ENCODE measurements around the gene PHETA1. TPM values are rescaled to one million over a fixed set of nuclear protein-coding genes. Genes with fewer than 3 reads are reported as not detected.
A peak's percentile ranks its signal among the peaks of the same experiment; 100 is the strongest.

PHETA1 gene
- total and polyA plus RNA-seq, 2 of the 13 experiments (the other 11 are each of a cell fraction or from before 2014, with no cell fraction given) = 11.3 to 20.8 TPM

- TF ChIP-seq KDM5B (CRISPR knock-in tag; IDR thresholded peaks at IDR 0.05; ENCODE audit: borderline replicate concordance) (no peak; the same call in 1 of the 2 replicates), ZNF570 (CRISPR knock-in tag; IDR thresholded peaks at IDR 0.05; ENCODE audit: borderline replicate concordance) (no peak), NR0B2 (CRISPR knock-in tag; IDR thresholded peaks at IDR 0.05) (no peak), SMC3 (IDR thresholded peaks at IDR 0.05; ENCODE audit: low read length) (peak; percentile 56; the same call in 1 of the 2 replicates), GABPB1 (CRISPR knock-in tag; IDR thresholded peaks at IDR 0.05) (peak; percentile 47; the same call in 1 of the 2 replicates), ZSCAN9 (CRISPR knock-in tag; IDR thresholded peaks at IDR 0.05; ENCODE audit: borderline replicate concordance) (peak; percentile 58; the same call in 1 of the 2 replicates), ZNF350 (CRISPR knock-in tag; IDR thresholded peaks at IDR 0.05; ENCODE audit: borderline replicate concordance, low read depth) (peak; percentile 77; the same call in 1 of the 2 replicates), NCOR1 (IDR thresholded peaks at IDR 0.05; ENCODE audit: borderline replicate concordance, low read length) (no peak), ZNF768 (CRISPR knock-in tag; IDR thresholded peaks at IDR 0.05) (peak; percentile 98), PHF8 (CRISPR knock-in tag; IDR thresholded peaks at IDR 0.05) (peak; percentile 44; the same call in 1 of the 2 replicates), ZNF878 (CRISPR knock-in tag; IDR thresholded peaks at IDR 0.05) (0 out of 2 replicates have a peak, but pooled peaks have one; percentile 33), FOXC1 (CRISPR knock-in tag; IDR thresholded peaks at IDR 0.05; ENCODE audit: borderline replicate concordance) (no peak), ZNF414 (CRISPR knock-in tag; IDR thresholded peaks at IDR 0.05) (0 out of 2 replicates have a peak, but pooled peaks have one; percentile 46), YY1 (IDR thresholded peaks at IDR 0.05; ENCODE audit: insufficient read depth, insufficient replicate concordance, low read depth, low read length) (peak; percentile 61), REPIN1 (CRISPR knock-in tag; IDR thresholded peaks at IDR 0.05; ENCODE audit: borderline replicate concordance, low read depth) (peak; percentile 78; the same call in 1 of the 2 replicates), MAZ (IDR thresholded peaks at IDR 0.05; ENCODE audit: borderline replicate concordance, low read depth, low read length) (no peak), MAZ (CRISPR knock-in tag; IDR thresholded peaks at IDR 0.05; ENCODE audit: low read depth) (peak; percentile 46; the same call in 1 of the 2 replicates), ZBTB37 (CRISPR knock-in tag; IDR thresholded peaks at IDR 0.05) (no peak), ADNP (CRISPR knock-in tag; IDR thresholded peaks at IDR 0.05) (no peak), SCMH1 (CRISPR knock-in tag; IDR thresholded peaks at IDR 0.05; ENCODE audit: borderline replicate concordance) (no peak), TGIF2 (CRISPR knock-in tag; IDR thresholded peaks at IDR 0.05) (0 out of 2 replicates have a peak, but pooled peaks have one; percentile 25), BORCS8-MEF2B (CRISPR knock-in tag; IDR thresholded peaks at IDR 0.05) (peak; percentile 65), PAF1 (CRISPR knock-in tag; IDR thresholded peaks at IDR 0.05) (no peak), HNRNPL (IDR thresholded peaks at IDR 0.05; ENCODE audit: low read depth, low read length) (peak; percentile 75; the same call in 1 of the 2 replicates), KDM2A (CRISPR knock-in tag; IDR thresholded peaks at IDR 0.05; ENCODE audit: borderline replicate concordance, low read depth) (peak; percentile 83), ZBTB3 (CRISPR knock-in tag; IDR thresholded peaks at IDR 0.05; ENCODE audit: borderline replicate concordance, low read depth) (no peak), PHF21A (CRISPR knock-in tag; IDR thresholded peaks at IDR 0.05) (no peak), KAT8 (CRISPR knock-in tag; IDR thresholded peaks at IDR 0.05) (peak; percentile 42; the same call in 1 of the 2 replicates)
Measured at GRCh38 chr12:111396726-111397445, 28.0 kb upstream of the PHETA1 start (continued).
